Small intestine (tissue), 7 donors: ENCODE measurements around the gene CLEC12A. TPM values are rescaled to one million over a fixed set of nuclear protein-coding genes. Genes with fewer than 3 reads are reported as not detected.
"Not testable (repeated sequence)": the region's sequence is repeated elsewhere in the genome, so short reads cannot be mapped to it uniquely, and the experiment has no call there.

Source experiments
- DNase-seq, 2 donors: peaks; one replicate each; pipeline versions ENCODE4 v3.0.0 to v3.0.0-alpha.2; 2013
- FAIRE-seq: peaks from 2 replicates; lab custom pipeline; 2012; peaks lifted over from hg19 to GRCh38; lab: Jason Lieb, UNC
- H3K27ac ChIP-seq, 3 donors: one replicate each; pipeline ENCODE4 v1.5.1; 2013; ENCODE audit warnings: low read length in 2 of 3, mild to moderate bottlenecking in 2 of 3, control low read depth in 1 of 3, inconsistent platforms in 1 of 3, low read depth in 1 of 3, moderate library complexity in 1 of 3
- H3K27me3 ChIP-seq, 3 donors: one replicate each; pipeline ENCODE4 v1.6.1; 2013; ENCODE audit warnings: low read length in 3 of 3, inconsistent platforms in 1 of 3; ENCODE audit not compliant: control insufficient read depth in 3 of 3, insufficient read depth in 3 of 3
- H3K36me3 ChIP-seq, 3 donors: one replicate each; pipeline ENCODE4 v1.6.1; 2013; ENCODE audit warnings: low read length in 3 of 3, inconsistent platforms in 1 of 3, low read depth in 1 of 3, mild to moderate bottlenecking in 1 of 3, moderate library complexity in 1 of 3; ENCODE audit not compliant: control insufficient read depth in 3 of 3, insufficient read depth in 2 of 3
- H3K4me1 ChIP-seq, 3 donors: one replicate each; pipeline ENCODE4 v1.6.1; 2013; ENCODE audit warnings: low read length in 2 of 3, inconsistent platforms in 1 of 3, low read depth in 1 of 3, mild to moderate bottlenecking in 1 of 3, moderate library complexity in 1 of 3; ENCODE audit not compliant: control insufficient read depth in 3 of 3, insufficient read depth in 2 of 3
- H3K4me3 ChIP-seq, 3 donors: one replicate each; pipeline ENCODE4 v1.5.1; 2013; ENCODE audit warnings: low read length in 3 of 3, control low read depth in 1 of 3, inconsistent platforms in 1 of 3, low read depth in 1 of 3, mild to moderate bottlenecking in 1 of 3, moderate library complexity in 1 of 3
- H3K9me3 ChIP-seq, 2 donors: one replicate each; pipeline ENCODE4 v1.6.1; 2013; ENCODE audit warnings: low read depth in 1 of 2, low read length in 1 of 2; ENCODE audit not compliant: control insufficient read depth in 2 of 2, insufficient read depth in 1 of 2
- WGBS, 3 donors: extraction: QIAGEN DNeasy Blood & Tissue Kit; methylation state at CpG; one replicate each; pipeline ENCODE4 v1.1.7; 2013; 5-methylcytosine and 5-hydroxymethylcytosine counted together
- polyA plus RNA-seq, 4 donors: library from polyadenylated mRNA; stranded (reverse) in 3 of 4; unstranded in 1 of 4; fragments of 200-250 nt in 3 of 4; fragments of 120-200 nt in 1 of 4; gene quantifications; one replicate each; pipeline versions ENCODE4 v1.2.1 to v1.2.3, GENCODE V29; 2013
- donor health status: healthy with polysubstance abuse.
- donor health status: control.
- donor health status: control.
- donor health status: Bipolar disorder and iron deficiency.
- donor health status: healthy.

The CLEC12A gene
- polyA plus RNA-seq, 4 donors: 1.3 to 1.5 TPM; not detected in 2

DNA sequence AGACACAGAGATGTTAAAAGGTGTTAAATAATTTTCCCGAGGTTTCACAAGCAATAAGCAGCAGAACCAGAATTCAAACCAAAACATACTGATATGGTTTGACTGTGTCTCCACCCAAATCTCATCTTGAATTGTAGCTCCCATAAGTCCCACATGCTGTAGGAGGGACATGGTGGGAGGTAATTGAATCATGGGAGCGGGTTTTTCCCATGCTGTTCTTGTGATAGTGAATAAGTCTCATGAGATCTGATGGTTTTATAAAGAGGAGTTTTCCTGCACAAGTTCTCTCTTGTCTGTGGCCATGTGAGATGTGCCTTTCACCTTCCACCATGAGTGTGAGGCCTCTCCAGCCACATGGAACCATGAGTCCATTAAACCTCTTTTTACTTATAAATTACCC is 3.5 kb downstream of the CLEC12A start:
- H3K36me3 ChIP-seq, H3K27ac ChIP-seq, H3K27me3 ChIP-seq, DNase-seq, H3K9me3 ChIP-seq, H3K4me1 ChIP-seq, H3K4me3 ChIP-seq, FAIRE-seq: not testable (repeated sequence)
- 92 to 98% (median 92%) methylated on average over 2 of the region's 2 CpGs for WGBS, 3 donors

GRCh38 chr12:9975614-9976013 is 4.4 kb downstream of the CLEC12A start:
- peaks cover 0 to 8% of the 10 kb centered on the region in 2 donors for H3K9me3 ChIP-seq
- no peak for DNase-seq
- no peaks in the 10 kb centered on the region for H3K27me3 ChIP-seq
- H3K4me3 ChIP-seq: no peak overlapping the region
- no peaks in the 10 kb centered on the region for H3K4me1 ChIP-seq
- FAIRE-seq: no peak
- WGBS, 3 donors: 89 to 93% (median 91%) methylated on average over 2 of the region's 2 CpGs
- H3K36me3 ChIP-seq: no peaks in the 10 kb centered on the region
- no peak overlapping the region for H3K27ac ChIP-seq

DNA sequence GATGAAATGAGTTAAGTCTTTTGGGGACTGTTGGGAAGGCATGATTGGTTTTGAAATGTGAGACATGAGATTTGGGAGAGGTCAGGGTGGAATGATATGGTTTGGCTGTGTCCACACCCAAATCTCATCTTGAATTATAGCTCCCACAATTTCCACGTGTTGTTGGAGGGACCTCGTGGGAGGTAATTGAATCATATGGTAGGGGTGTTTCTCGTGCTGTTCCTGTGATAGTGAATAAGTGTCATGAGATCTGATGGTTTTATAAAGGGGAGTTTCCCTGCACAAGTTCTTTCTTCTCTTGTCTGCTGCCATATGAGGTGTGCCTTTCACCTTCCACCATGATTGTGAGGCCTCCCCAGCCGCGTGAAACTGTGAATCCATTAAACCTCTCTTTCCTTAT is 5.4 kb downstream of the CLEC12A start:
- H3K27me3 ChIP-seq, FAIRE-seq, H3K36me3 ChIP-seq, H3K4me3 ChIP-seq, H3K9me3 ChIP-seq, H3K4me1 ChIP-seq, H3K27ac ChIP-seq, DNase-seq: not testable (repeated sequence)
- whole genome bisulfite sequencing, 3 donors: 52 to 66% (median 63%) methylated on average over 5 of the region's 5 CpGs

GRCh38 chr12:9977916-9978315 is 6.7 kb downstream of the CLEC12A start:
- no peaks in the 10 kb centered on the region for H3K4me1 ChIP-seq
- FAIRE-seq (no peak), DNase-seq (no peak)
- H3K36me3 ChIP-seq: no peaks in the 10 kb centered on the region
- no peaks in the 10 kb centered on the region for H3K27me3 ChIP-seq
- H3K9me3 ChIP-seq: peaks cover 0 to 8% of the 10 kb centered on the region in 2 donors
- H3K4me3 ChIP-seq: no peak overlapping the region
- H3K27ac ChIP-seq: no peak overlapping the region

DNA sequence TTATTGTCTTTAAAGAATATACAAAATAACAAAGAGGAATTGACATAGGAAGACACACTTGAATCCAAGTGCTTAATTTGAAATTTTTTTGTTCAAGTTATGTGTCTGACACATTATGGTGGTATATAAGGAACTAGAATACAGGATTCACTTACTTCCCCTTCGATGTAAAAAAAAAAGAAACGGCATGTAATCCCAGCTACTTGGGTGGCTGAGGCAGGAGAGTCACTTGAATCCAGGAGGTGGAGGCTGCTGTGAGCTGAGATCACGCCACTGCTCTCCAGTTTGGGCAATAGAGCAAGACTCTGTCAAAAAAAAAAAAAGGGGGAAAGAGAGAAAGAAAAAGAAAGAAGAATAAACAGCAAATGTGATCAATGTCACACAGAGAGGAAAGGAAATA is 8.9 kb downstream of the CLEC12A start:
- FAIRE-seq: no peak
- no peak overlapping the region for H3K27ac ChIP-seq

GRCh38 chr12:9991876-9992275 is 20.7 kb downstream of the CLEC12A start:
- no peak overlapping the region for H3K27ac ChIP-seq
- no peak for DNase-seq
- no peaks in the 10 kb centered on the region for H3K9me3 ChIP-seq
- no peaks in the 10 kb centered on the region for H3K27me3 ChIP-seq
- no peak for FAIRE-seq
- no peaks in the 10 kb centered on the region for H3K4me1 ChIP-seq
- H3K4me3 ChIP-seq: no peak overlapping the region
- H3K36me3 ChIP-seq: no peaks in the 10 kb centered on the region
- WGBS, 3 donors: 63 to 77% (median 68%) methylated on average over 3 of the region's 3 CpGs

More for the DNA sequence above, 8.9 kb downstream of the CLEC12A start:
- Histone ChIP-seq H3K4me1 (no peaks in the 10 kb centered on the region), H3K9me3 (peaks cover 0 to 8% of the 10 kb centered on the region in 2 donors), H3K36me3 (no peaks in the 10 kb centered on the region), H3K27me3 (no peaks in the 10 kb centered on the region), H3K4me3 (no peak overlapping the region)
- WGBS, 3 donors: 78 to 89% (median 89%) methylated on average over 3 of the region's 3 CpGs
- DNase-seq: no peak

GRCh38 chr12:9992296-9992695 is 21.1 kb downstream of the CLEC12A start:
- Histone ChIP-seq H3K4me3 (no peak overlapping the region), H3K36me3 (no peaks in the 10 kb centered on the region), H3K27me3 (no peaks in the 10 kb centered on the region), H3K27ac (no peak overlapping the region), H3K9me3 (no peaks in the 10 kb centered on the region), H3K4me1 (no peaks in the 10 kb centered on the region)
- 80 to 86% (median 85%) methylated on average over 4 of the region's 4 CpGs for WGBS, 3 donors
- FAIRE-seq: no peak
- DNase-seq: no peak

- WGBS, 3 donors: 86 to 89% (median 88%) methylated on average over 3 of the region's 3 CpGs
- Histone ChIP-seq H3K4me3 (no peak within 1 kb of the TSS), H3K9me3 (peaks cover 0 to 6% of the 10 kb centered on the region in 2 donors), H3K4me1 (no peaks in the 10 kb centered on the region), H3K27ac (no peak within 1 kb of the TSS), H3K27me3 (peaks cover 0 to 1% (median 0%) of the 10 kb centered on the region in 3 donors), H3K36me3 (no peaks in the 10 kb centered on the region)
- no peak for DNase-seq
- FAIRE-seq: no peak
Observed at GRCh38 chr12:9999016-9999415, 27.8 kb downstream of the CLEC12A start, which contains the start of gene CLEC1B. TSS of gene CLEC1B (minus strand) at chr12:9999121. CDS start at chr12:9999100, 21 bp downstream.

DNA sequence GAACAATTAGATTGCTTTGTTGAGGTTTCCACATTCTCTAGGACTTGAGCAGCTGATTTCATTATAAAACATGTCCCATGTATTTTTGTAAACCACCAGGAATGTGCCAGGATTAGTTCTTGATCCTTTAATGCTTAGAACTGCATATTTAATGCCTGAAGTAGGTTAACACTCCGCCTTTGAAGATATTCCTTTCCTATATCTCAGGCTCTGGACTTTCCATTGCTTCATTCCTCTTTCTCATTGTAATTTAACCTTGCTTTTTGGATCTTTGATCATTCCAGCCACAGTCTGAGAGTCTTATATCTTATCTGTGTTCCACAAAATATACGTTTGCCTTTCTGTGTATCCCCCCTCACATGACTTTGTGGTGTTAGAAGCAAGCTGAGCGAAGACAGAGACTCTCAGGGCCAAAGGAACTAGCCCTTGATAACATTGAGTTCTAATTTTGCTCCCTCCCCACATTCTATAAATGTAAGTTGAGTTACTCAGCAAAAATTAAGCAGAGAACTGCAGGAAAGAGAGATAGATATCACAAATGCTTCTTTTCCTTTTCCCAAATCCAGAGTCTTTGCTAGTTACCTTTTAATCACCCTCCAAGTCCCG is 30.1 kb downstream of the CLEC12A start:
- Histone ChIP-seq H3K36me3 (no peaks in the 10 kb centered on the region), H3K4me3 (no peak overlapping the region), H3K27ac (no peak overlapping the region), H3K27me3 (peaks cover 0 to 1% (median 0%) of the 10 kb centered on the region in 3 donors), H3K4me1 (no peaks in the 10 kb centered on the region), H3K9me3 (peaks cover 0 to 6% of the 10 kb centered on the region in 2 donors)
- DNase-seq (no peak), FAIRE-seq (no peak)
- WGBS, 3 donors: 52 to 72% (median 67%) methylated on average over 4 of the region's 4 CpGs
